NCI-H2107 (cell line): ENCODE measurements around the gene OBSCN.

Experiments
- DNase-seq: peaks from one replicate; lab custom pipeline; 2025; lab: John Stamatoyannopoulos, UW

The OBSCN gene

GRCh38 chr1:228321895-228322294, 114.1 kb downstream of the OBSCN start:
- DNase-seq: no peak

GRCh38 chr1:228323401-228323800, 115.6 kb downstream of the OBSCN start:
- DNase-seq: no peak

- DNase-seq: no peak
Measured at GRCh38 chr1:228325267-228325666, 117.4 kb downstream of the OBSCN start.

- no peak for DNase-seq
Measured at GRCh38 chr1:228329887-228330286, 122.0 kb downstream of the OBSCN start.

- no peak for DNase-seq
Measured at GRCh38 chr1:228332797-228333738, 125.2 kb downstream of the OBSCN start.

GRCh38 chr1:228333739-228334115, 125.9 kb downstream of the OBSCN start:
- DNase-seq: no peak

GRCh38 chr1:228334226-228334935, 126.5 kb downstream of the OBSCN start:
- no peak for DNase-seq

- DNase-seq: no peak
Measured at GRCh38 chr1:228334954-228335353, 127.1 kb downstream of the OBSCN start.

GRCh38 chr1:228335406-228336307, 127.8 kb downstream of the OBSCN start:
- no peak for DNase-seq

GRCh38 chr1:228336308-228337030, 128.6 kb downstream of the OBSCN start:
- DNase-seq: no peak

- no peak for DNase-seq
Measured at GRCh38 chr1:228337031-228337564, 129.3 kb downstream of the OBSCN start.

- DNase-seq: no peak
Measured at GRCh38 chr1:228337711-228338520, 130.1 kb downstream of the OBSCN start.

- DNase-seq: no peak
Measured at GRCh38 chr1:228338521-228339051, 130.7 kb downstream of the OBSCN start.

GRCh38 chr1:228339059-228339704, 131.3 kb downstream of the OBSCN start:
- no peak for DNase-seq

- no peak for DNase-seq
Measured at GRCh38 chr1:228339766-228340685, 132.2 kb downstream of the OBSCN start.

GRCh38 chr1:228340686-228341449, 133.0 kb downstream of the OBSCN start:
- no peak for DNase-seq

- no peak for DNase-seq
Measured at GRCh38 chr1:228341450-228341813, 133.6 kb downstream of the OBSCN start.
